ENCODE measurements around the gene EGFL7.

The EGFL7 gene

DNA sequence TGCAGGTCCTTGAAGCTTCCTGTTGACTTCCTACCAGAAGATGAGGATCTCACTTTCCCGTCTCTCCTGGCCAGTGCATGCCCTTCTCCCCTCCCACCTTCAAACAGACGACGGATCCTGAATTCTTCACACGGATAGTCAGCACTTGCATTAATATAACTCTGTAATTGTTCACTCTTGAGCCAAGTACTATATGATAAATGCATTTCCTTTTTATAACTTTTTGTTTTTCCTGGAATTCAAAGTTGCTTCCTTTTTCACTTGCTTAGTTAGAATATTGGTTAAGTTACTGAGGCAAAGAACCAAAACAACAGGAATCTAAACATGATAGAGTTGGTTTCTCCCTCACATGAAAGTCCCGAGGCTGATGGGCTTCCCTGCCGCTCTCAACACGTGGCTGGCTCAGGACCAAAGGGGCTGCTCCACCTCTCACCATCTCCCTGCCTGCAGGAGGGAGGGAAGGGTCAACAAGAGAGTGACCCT is 20.2 kb upstream of the EGFL7 start:
- in situ Hi-C loops (cut with MboI; ENCODE audit: low sequenced_read_pairs): loop anchor here (25.0 kb wide), 1 partner anchor 305 kb away; the partner anchor contains the start of gene GPSM1

DNA sequence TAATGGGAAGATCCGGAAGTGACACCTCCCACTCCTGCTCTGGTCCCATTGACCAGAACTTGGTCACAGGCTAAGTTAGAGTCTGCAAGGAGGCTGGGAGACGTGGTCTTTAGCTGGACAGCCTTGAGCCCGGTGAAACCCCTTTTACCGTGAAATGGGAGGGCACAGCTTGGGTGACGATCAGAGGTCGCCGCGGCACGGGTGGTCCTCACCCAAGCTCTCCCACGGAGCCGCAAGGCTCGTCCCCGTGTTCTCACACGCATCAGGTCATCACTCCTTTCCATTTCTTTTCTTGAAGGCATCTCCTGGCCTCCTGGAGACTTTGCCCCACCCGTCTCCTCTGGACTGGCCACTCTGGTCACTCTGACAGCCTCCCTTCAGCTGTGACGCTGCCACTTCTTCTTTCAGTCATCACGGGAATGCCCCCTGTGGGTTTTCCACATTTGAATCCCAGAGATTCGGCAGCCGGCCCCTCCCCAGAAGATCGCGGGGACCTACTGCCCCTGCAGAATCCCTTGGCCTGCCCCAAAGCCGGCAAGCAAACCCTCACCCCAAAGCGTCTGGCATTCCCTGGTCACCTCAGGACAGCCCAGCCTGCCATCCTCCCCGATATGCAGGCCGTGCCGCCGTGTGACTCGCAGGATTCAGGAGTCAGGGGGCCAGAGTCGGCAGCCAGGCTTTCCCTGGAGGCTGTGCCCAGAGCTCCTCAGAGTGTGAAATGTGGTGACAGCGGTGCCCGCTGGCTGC is 18.9 kb upstream of the EGFL7 start:
- in situ Hi-C loops (cut with MboI; ENCODE audit: low sequenced_read_pairs): loop anchor here (25.0 kb wide), 1 partner anchor 306 kb away; the partner anchor contains the start of gene GPSM1

DNA sequence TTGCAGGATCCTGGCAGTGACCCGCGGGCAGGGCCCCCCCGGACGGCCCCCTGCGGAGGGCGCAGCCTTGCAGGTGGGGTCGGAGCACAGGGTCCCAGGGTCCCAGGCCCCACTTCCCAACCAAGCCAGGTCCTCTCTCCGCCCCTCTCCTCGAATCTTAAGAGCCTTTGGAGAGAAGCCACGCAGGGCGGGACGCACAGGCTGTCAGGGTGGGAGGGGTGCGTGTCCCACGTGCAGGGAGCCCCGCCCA is 18.4 kb upstream of the EGFL7 start:
- in situ Hi-C loops (cut with MboI; ENCODE audit: low sequenced_read_pairs): loop anchor here (25.0 kb wide), 1 partner anchor 307 kb away; the partner anchor contains the start of gene GPSM1

DNA sequence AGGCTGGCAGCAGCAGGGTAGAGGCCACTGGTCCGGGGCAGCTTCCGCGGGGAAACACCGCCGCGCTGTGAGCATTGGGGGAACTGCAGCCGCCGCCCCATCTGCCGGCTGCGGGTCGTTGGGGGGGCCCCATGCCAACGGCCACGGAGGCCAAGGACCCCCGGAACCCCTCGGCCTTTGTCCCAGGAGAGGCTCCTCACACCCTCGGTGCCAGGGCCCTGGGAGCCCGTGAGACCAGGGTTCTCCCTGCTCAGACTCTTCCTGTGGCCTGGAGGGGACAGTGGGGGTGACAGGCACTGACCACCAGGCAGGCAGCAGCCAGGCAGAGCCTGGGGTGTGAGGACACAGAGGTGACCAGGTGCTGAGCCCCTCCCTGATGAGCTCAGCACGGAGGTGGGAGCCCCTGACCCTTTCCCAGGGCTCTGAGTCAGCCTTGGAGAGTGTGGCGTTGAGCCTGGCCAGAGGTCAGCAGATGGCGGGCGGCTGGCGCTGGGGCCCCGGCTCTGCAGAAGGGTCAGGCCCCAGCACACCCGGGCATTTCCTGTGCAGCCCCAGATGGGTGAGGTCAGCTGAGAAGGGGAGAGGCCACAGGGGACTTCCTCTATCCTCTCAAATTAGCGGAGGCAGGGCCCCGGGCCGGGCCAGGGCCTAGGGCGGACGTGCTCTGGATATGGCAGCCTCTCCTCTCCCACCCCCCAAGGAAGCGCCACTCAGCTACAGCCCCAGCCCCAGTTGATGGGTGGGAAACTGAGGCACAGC is 17.9 kb upstream of the EGFL7 start:
- in situ Hi-C loops (cut with MboI; ENCODE audit: low sequenced_read_pairs): loop anchor here (25.0 kb wide), 1 partner anchor 307 kb away; the partner anchor contains the start of gene GPSM1

DNA sequence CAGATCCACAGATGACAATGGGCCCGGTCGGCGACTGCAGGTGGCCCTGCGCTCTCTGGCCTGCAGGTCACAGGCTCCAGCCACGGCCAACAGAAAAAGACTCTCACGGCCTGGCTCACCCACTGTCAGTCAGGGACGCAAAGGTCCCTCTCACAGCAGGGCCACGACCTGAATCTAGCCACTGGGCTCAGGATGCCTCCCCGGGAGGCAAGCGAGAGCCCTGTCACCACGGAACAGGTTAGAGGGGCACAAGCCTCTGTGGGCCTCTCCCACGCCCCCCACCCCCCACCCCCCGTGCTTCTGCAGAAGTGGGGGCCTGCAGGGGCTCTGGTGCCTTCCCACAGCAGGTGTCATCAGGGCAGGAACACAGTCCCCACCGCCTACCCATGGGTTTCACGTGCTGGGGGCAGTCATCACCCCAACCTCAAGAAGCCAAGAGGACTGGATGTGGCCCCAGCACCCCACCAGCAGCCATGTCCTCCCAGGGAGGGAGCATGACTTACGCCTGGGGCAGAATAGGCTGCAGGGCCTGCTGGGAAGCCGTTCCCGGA is 17.3 kb upstream of the EGFL7 start:
- in situ Hi-C loops (cut with MboI; ENCODE audit: low sequenced_read_pairs): loop anchor here (25.0 kb wide), 1 partner anchor 308 kb away; the partner anchor contains the start of gene GPSM1

DNA sequence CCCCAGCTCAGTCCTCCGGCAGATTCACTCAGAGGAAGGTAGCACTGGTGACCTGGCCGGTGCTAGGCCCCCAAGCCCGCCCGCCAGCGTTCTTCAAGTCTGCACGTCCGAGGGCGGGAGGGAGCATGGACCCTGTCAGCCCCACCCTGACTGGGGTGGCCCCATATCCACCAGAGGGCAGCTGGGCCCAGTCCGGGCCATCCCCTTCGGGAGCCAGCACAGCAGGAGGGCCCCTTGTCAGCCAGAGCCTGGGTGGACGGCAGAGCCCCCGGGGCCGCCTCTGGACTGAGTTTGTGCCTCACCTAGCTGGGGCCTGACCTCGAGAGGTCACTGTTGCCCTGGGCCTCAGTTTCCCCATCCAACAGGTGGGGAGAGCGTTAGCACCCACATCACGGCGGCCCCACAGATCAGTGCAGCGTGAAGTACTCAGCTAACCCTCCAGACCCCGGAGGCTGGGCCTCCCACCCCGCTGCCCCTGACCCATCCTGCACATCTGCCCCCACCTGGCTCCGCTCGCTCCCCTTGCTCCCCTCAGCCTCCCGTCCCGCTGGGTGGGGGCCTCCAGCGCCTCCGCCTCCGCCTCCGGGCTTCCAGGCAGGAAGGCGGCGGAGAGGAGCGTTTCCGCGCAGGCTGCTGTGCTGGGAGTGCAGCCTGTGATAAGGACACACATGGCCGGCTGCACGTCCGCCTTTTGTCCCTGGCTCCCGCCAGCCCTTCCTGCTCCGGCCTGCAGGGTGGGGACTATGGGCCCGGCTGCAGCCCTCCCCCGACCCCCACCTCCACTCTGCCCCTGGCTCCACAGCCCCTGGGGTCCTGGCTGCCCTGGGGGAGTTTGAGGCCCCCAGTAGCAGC is 16.6 kb upstream of the EGFL7 start:
- in situ Hi-C loops (cut with MboI; ENCODE audit: low sequenced_read_pairs): loop anchor here (25.0 kb wide), 1 partner anchor 309 kb away; the partner anchor contains the start of gene GPSM1

DNA sequence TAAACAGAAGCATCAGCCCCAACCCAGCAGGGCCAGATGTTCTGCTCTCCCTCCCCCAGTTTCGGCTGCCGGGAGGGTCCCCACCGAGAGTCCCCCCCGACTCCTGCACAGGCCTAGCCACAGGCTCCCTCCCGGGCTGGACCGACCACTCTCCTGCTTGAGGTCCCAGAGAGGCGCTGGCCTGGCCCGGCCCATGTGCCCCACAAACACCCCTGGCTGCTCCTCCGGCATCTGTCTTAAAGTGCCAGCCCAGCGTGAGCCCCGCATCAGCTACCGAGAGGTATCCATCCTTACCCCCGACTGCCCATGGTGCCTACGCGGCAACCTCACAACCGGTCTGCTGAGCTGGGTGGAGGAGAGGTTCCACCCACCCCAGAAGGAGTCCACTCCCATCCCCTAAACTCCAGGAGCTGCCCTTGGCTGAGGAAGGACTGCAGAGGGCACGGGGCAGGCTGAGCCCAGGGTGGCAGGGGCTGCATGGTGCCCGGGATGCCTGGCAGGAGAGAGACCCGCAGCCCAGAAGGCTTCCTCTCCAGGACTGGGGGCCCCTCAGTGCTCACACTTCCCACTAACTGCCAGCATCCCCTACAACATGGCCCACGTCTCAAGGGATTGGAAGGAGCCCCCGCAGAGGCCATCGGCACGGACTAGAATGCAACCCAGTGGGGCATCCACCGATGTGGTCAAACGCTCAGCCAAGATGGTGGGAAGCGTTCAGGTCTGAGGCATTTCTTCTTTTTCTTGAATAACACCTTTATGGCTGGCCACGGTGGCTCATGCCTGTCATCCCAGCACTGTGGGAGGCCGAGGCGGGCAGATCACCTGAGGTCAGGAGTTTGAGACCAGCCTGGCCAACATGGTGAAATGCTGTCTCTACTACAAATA is 15.6 kb upstream of the EGFL7 start:
- in situ Hi-C loops (cut with MboI; ENCODE audit: low sequenced_read_pairs): loop anchor here (25.0 kb wide), 1 partner anchor 310 kb away; the partner anchor contains the start of gene GPSM1

DNA sequence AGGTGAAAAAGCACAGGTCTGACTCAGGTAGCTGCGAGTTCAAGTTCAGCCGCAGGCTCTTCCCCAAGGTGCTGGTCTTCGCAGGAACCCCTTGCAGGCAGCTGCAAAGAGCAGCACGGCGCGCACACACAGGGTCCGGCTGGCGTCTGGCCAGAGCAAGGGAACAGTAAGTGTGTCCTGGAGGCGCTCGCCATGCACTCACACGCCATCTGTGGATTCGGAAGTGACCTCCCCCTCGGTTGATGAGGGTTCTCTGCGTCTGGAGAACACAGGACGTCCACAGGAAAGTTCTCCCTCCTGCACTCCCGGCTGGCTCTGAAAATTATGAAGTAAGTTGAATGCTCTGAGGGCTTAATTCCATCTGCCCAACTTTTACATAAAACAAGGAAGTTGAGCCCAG is 14.0 kb upstream of the EGFL7 start:
- in situ Hi-C loops (cut with MboI; ENCODE audit: low sequenced_read_pairs): loop anchor here (25.0 kb wide), 1 partner anchor 311 kb away; the partner anchor contains the start of gene GPSM1

DNA sequence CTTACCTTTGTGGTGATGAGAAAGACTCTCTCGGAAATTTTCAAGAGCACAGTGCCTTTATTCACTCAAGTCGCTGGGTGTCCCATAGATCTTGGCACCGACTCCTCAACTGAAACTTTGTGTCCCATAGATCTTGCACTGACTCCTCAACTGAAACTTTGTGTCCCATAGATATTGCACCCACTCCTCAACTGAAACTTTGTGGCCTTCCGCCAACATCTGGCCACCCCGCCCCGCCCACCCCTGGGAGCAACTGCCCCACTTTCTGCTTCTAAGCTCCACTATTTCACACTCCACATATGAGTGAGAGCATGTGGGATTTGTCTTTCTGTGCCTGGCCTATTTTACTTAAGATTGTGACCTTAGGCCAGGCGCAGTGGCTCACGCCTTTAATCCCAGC is 12.7 kb upstream of the EGFL7 start:
- in situ Hi-C loops (cut with MboI; ENCODE audit: low sequenced_read_pairs): no loop called here

DNA sequence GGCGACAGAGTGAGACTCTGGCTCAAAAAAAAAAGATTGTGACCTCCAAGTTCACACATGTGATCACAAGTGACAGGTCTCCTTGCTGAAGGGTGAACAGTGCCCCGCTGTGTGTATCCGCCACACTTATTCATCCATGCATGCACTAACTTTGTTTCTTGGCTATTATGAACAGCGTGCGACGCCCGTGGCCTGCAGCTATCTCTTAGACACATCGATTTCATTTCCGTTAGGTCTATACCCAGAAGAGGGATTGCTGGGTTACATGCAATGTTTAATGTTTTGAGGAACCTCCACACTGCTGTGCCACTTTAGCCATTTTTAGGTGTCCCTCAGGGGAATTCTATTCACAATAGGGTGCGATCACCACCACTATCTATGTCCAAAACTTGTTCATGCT is 12.1 kb upstream of the EGFL7 start:
- in situ Hi-C loops (cut with MboI; ENCODE audit: low sequenced_read_pairs): no loop called here

DNA sequence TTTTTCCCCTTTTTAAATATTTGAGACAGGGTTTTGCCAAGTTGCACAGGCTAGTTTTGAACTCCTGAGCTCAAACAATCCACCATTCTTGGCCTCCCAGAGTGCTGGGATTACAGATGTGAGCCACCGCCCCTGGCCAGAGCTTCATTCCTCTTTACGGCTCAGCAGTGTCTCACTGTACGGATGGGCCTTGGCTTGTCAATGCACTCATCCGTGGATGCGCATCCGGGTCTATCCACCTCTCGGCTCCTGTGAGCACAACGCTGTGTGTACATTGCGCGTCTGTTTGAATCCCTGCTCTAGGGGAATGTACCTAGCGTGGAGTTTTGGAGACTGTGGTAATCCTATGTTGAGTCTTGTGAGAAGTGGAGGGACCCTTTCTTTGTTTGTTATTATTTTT is 10.9 kb upstream of the EGFL7 start:
- in situ Hi-C loops (cut with MboI; ENCODE audit: low sequenced_read_pairs): no loop called here

DNA sequence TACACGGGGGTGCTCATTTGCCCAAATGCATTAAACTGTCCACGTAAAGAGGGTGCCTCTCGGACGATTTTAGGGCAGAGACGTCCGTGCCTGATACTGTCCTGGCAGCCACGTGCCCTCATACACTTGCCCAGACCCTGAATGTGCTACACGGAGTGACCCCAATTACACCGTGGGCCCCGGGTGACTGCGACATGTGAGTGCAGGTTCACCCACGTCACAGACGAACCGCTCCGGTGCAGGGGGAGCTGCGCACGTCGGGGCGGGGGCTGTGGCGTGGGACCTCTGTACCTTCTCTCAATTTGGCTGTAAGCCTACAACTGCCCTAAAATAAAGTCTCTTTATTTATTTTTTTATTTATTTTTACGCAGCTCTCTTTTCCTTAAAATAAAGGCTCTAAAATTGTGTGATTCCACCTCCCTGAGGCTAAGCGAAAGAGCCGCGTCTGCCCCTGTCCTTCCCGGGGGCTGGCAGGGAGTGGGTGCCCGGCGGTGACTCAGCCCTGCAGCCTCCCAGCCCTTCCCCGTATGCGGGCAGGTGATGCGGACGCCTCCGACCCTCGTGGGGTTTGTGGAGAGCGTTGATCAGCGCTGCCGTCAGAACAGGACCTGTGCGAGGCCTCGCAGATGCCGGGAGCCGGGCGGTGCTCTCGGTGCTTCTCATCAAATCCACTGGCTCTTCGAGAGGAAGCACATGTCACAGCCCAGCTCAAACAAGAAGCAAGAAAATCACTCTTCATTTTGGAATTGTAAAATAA is 9.2 kb upstream of the EGFL7 start:
- in situ Hi-C loops (cut with MboI; ENCODE audit: low sequenced_read_pairs): no loop called here

DNA sequence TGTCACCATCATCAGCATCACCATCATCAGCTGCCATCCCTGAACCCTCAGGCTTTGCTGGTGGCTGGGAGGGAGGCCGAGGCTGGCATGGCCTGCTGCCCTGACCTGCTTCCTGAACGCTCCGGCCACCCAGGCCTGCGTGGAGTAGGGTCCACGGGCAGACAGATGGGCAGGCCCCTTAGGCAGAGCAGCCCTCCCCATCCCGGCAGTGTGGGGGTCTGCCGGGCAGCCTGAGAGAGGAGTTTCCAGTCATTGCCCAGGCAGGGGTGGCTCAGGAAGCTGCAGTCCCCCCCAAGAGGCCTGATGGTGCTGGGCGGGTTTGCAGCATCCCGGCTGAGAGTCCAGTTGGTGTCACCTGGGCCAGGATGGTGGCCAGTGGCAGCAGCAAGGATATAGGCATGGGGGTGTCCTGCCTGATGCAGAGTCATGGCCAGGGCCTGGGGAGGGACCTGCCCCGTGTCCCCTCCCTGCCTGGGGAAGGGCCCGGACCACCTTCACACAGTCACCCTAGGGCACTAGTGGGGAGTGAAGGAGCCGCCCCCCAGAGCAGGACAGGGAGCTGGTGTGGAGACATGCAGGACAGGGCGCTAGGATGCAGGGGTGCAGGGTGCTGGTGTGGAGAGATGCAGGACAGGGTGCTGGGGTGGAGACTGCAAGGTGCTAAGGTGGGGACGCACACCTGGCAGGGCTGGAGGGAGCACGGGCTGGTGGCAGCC is 7.7 kb upstream of the EGFL7 start:
- in situ Hi-C loops (cut with MboI; ENCODE audit: low sequenced_read_pairs): no loop called here

DNA sequence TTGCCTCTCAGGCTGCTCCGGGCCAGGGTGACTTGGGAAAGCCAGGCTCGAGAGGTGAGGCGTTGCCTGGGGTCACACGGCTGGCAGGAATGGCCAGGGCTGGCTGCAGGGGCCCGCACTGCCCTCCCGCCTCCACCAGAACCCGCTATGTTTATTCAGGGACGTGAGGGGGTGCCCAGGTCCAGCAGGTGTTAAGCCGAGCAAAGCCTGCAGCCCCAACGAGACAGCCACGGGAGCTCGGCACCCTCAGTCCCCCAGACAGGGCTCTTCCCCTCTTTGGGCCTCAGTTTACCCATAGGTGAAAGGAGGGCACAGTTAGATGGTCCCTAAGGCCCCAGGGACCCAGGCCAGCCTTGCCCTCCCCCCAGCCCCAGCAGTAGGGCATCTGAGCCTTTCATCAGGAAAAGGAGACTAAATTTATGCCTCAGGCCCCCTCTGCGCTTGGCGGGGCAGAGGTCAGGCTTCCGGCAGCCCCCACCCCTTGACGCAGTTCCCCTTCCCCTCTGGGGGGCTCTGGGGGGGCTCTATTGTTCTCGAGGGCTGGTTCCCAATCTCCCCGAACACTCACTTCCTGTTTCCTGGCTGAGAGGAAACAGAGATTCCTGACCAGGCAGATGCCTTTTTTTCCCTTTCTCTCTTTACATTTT is 7.1 kb upstream of the EGFL7 start:
- in situ Hi-C loops (cut with MboI; ENCODE audit: low sequenced_read_pairs): no loop called here

DNA sequence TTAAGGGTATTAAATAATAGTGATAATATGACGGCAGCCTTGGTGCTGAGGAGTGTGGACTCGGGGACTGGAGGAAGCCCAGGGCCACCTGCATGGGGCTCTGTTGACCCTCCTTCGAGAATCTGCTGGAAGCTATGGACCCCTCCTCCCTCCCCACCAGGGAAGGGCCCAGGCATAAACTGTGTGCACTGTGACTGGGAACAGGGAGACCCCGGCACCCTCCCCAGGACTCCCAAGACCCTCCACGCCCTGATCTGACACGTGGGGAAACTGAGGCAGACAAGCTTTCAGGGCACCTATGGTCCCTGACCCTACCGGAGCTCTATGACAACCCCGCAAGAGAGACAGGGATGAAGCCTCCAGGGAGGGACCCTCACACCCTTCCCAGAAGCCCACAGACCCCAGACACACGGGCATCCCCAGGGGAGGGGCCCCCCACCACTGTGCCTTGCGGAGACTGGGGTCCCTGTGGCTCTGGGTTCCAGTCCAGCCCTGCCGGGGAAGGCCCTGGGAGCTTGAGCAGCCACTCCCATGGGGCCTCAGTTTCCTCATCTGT is 6.5 kb upstream of the EGFL7 start:
- in situ Hi-C loops (cut with MboI; ENCODE audit: low sequenced_read_pairs): no loop called here

DNA sequence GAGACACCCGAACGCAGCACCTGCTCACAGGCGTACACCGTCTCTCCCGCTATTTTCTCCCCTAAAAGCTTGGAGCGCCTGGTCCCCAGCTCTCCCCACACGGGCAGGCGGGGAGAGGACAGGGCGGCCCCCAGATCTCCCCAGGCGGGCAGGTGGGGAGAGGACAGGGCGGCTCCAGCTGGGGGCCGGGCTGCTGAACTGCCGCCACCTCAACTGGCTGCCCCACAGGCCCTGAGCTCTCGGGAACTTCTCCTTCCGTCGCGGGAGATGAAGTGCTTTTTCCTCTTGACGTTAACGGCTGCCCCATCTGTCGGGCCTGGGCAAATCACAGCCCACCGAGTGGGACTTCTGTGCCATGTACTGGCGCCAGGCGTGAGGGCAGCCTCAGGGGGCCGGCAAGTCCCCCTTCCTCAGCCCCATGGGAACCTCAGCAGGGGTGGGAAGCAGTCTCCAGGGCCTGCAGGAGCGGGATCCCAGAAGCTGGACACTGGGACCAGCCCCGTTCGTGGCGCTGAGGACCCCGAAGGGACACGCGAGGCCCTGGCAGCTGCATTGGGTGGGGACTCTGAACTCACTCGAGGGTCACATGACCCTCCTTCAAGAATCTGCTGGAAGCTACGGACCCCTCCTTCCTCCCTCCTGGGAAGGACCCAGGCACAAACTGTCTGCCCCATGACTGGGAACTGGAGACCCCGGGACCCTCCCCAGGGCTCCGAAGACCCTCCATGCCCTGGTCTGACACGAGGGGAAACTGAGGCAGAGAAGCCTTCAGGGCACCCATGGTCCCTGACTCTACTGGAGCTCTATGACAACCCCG is 5.7 kb upstream of the EGFL7 start:
- in situ Hi-C loops (cut with MboI; ENCODE audit: low sequenced_read_pairs): no loop called here

Measured in HL-60/S4 treated with phorbol 12-myristate 13-acetate at 8.2 ng/mL for 4 days and 3 days (cell line).